ENCODE results near the gene JSRP1.

Gene JSRP1

DNA sequence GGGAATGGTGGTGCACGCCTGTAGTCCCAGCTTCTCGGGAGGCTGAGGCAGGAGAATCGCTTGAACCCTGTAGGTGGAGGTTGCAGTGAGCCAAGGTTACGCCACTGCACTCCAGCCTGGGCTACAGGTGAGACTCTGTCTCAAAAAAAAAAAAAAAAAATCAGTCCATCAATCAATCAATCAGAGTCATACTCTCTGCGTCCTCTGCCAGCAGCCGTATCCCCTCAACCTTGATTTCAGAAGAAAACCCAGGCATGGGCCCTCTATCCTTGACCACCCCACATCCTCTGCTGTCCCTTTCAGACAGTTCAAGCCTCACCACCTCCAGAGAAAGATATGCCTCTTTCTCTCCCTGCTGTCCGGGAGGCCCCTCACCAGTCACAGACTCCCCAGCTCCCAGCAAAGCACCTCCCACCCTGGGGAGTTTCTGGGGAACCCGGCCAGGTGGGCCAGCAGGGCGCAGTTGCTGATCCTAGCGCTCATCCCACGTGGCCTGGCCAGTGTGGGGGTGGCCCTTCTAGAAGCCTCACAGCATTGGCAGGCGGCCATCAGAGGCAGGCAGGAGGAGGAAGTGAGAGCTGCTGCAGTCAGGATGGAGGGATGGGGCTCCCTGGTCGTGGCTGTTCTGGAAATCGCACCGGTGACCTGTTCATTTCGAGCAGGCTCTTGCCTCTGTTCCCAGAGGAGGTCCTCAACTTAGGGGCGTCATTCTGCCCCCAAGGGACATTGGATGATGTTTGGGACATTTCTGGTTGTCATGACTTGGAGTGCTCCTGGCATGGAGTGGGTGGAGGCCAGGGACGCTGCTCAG, 10.2 kb upstream of the JSRP1 start:
- no peak for DNase-seq

DNA sequence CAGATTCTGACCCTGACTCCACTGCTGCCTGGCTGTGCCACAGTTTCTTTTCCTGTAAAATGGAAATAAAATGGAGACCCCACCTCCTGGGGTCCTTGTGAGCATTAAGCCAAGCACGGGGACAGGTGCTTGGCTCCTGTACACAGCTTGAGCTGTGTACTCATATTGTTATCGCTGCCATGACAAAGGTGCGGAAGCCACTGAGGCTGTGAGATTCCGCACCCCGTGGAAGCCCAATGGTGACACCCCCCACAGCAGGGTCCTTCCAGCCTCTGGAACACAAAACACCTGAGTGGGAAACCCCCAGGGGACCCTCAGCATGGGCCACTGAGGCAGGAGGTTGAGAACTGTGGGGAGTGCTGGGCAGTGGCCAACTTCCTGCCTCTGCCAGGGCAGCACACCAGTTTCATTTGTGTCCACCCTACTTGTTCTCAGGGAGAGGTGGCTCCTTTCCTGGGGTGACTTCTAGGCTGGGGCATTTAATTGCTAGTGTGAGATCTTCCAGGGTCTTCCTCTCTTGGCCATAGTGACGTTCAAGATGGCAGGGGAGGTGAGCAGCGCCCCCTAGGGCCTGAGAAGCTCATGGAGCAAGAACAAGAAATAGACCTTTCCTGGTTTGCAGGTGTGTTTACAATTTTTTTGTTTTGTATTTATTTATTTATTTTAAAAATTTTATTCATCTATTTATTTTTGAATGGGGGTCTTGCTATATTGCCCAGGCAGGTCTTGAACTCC, 5.4 kb upstream of the JSRP1 start:
- peak; percentile 85 for DNase-seq

DNA sequence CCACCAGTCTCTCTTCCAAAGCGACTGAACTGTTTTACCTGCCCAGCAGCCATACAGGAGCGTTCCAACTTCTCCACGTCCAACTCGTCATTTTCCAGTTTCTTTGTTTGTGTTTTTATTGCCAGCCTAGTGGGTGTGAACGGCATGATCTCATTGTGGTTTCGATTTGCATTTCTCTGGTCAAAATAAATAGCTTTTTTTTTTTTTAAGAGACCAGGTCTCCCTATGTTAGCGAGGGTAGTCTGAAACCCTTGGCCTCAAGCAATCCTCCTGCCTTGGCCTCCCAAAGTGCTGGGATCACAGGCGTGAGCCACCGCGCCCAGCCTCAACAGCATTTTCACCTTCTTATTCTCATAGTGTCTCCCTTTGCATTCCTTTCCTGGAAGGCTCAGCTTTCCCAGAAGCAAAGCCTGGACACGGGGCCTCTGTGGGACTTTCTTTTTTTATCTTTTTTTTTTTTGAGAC, 4.2 kb upstream of the JSRP1 start:
- no peak for DNase-seq

DNA sequence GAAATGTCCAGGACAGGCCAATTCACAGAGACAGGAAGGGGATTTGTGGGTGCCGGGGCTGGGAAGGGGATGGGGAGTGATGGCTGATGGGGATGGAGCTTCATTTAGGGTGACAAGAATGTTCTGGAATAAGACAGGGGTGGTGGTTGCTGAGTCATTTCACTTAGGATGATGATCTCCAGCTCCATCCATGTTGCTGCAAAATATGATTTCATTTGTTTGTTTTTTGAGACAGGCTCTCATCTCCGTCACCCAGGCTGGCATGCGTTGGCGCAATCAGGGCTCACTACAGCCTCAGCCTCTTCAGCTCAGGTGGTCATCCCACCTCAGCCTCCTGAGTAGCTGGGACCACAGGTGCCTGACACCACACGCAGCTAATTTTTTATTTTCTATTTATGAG, 3.1 kb upstream of the JSRP1 start:
- DNase-seq = no peak

DNA sequence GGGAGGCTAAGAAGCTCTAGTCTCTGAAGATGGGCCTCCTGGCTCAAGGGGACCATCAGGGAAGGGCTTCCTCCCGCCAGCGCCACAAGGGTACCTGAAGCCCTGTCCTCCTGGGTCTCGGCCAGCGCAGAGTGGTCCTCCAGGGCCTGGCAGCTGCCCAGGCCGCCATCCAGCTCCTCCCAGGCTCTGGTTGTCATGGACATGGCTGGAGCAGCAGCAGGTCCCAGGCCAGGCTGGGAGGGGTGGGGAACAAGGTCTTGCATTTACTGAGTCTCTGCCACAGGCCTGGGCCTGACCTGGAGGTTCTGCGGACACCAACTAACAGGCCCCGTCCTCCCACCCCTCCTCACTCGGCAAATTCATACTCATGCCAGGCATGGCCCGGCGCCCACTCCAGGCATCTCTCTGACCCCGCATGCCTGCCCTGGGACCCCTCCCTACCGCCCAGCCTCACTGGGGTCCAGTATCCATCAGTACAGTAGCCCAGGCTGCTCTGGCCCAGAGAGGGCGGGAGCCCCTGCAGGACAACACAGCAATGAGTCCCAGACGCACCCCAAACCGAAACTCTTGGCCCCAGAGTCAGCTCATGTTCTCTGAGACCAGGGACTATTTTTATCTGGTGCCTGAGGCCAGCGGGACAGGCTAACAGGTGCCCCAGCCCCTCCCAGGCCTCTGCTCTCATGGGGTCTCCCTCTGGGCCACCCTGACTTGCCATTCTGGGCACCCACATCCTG, 938 bp downstream of the JSRP1 start:
- no peak for DNase-seq

DNA sequence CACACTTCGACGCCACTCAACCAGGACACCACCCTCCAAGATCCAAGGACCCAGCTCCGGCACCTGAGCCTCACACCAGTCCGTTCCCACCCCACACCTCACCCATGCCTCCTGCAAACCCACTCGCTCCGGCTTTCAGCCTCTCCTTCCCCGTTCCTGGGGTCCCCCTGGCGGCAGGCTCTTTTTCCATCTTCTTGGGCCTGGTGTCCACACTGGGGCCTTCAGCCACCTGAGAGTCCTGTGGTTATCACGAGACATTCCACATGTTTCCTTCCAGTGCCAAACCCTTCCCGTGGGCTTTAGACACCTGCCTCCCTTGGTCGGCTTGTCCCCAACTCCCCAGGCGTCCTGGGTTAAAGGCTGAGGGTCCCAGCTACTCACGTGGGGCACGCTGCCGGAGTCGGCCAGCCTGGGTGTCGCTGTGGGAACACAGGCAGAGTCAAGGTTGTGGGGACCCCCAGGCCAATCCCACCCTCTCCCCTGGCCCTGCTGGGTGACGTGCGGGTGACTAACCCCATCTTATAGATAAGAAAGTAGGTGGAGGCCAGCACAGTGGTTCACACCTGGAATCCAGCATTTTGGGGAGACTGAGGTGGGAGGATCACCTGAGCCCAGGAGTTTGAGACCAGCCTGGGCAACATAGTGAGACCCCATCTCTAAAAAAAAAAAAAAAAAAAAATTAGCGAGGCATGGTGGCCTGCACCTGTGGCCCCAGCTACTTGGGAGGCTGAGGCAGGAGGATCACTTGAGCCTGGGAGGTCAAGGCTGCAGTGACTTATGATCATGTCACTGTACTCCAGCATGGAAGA, 1.9 kb downstream of the JSRP1 start:
- DNase-seq = no peak

DNA sequence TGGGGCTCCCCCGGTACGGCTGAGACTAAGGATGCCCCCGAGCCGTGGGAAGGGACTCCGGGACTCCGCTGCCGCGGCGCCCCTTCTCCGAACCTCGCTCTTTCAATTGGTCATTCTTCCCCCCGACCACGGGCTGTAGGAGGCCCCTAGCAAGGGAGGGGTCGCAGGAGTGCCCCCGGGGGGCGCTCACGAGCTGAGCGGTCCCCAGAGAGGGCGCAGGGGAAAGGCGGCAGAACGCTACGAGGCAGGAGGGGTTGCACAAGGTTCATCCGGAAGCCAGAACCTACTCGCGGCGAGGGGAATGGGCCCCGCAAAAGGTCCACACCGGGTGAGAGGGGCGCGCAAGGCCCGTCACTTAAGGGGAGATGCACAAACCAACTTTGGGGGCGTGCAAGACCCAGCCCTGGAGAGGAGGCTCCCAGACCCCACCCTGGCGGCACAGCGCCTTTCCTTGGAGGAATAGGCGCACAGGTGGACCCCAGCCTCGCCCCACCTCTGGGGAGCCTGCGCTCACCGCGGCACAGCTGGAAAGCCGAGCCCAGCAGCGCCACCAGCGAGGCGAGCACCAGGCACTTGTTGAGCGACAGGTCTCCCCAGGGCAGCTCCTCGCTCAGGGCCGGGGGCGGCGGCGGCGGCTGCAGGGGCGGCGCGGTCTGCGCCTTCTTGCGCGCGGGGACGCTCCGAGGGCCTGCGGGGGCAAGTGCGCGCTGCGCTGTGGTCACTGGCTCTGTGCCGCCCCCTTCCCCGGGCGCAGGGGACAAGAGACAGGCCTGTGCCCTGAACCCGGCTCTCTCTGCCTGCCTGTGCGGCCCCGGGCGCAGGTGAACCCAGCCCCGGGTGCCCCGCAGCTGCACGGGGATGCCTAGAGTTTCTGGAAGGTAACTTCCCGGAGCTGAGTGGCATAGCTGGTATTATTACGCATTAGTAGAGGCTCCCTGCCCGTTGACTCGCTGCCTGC, 2.8 kb downstream of the JSRP1 start:
- peak; percentile 77 for DNase-seq

DNA sequence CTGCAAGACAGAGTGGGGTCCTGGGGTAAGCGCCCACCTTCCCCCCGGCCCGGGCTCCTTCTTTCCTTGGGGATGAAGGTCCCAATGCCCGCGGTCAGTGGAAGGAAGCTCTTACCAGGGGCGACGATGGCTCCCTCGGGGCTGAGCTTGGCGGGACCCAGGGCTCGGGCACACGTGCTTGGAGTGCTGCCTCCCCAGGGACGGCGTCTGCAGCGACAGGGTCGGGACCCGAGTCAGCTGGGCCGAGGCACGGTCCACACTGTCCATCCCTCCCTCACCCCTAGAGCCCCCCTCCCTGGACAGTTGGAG, 3.5 kb downstream of the JSRP1 start:
- no peak for DNase-seq

DNA sequence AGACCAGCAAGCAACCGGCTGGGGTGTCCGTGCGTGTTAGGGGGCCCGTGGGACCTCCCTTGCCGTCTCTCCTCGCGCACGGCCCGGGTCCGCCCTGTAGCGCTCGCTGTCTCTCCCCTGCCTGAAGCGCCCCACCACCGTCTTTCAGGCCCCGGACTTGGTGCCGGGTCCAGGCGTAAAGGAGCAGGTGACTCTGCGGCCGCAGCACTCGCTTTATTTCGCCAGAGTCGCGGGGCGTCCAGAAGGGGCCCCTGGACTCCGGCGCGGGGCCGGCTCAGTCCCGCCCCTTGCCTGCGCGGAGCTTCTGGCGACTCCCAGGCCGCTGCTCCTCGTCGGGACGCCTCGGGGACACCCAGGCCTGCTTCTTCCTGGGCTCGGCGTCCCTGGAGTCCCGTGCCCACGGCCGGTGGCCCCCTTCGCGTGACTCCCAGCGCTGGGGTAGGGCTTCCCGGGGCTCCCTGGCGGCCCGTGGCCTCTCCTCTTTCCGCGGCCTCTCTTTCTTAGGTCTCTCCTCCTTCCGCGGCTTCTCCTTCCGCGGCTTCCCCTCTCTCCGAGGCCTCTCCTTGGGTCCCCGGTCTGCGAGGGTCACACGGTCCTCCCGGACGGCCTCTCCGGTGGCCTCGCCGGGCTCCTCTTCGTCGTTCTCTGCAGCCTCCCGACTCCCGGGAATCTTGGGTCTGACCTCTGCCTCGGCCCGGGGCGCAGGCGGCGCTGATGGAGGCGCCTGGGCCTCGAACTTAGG, 4.0 kb downstream of the JSRP1 start:
- no peak for DNase-seq

DNA sequence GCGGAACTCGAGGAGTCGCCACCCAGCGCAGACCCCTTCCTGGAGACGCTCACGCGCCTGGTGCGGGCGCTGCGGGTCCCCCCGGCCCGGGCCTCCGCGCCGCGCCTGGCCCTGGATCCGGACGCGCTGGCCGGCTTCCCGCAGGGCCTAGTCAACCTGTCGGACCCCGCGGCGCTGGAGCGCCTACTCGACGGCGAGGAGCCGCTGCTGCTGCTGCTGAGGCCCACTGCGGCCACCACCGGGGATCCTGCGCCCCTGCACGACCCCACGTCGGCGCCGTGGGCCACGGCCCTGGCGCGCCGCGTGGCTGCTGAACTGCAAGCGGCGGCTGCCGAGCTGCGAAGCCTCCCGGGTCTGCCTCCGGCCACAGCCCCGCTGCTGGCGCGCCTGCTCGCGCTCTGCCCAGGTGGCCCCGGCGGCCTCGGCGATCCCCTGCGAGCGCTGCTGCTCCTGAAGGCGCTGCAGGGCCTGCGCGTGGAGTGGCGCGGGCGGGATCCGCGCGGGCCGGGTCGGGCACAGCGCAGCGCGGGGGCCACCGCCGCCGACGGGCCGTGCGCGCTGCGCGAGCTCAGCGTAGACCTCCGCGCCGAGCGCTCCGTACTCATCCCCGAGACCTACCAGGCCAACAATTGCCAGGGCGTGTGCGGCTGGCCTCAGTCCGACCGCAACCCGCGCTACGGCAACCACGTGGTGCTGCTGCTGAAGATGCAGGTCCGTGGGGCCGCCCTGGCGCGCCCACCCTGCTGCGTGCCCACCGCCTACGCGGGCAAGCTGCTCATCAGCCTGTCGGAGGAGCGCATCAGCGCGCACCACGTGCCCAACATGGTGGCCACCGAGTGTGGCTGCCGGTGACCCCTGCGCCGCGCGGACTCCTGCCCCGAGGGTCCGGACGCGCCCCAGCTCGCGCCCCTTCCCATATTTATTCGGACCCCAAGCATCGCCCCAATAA, 4.8 kb downstream of the JSRP1 start:
- no peak for DNase-seq

DNA sequence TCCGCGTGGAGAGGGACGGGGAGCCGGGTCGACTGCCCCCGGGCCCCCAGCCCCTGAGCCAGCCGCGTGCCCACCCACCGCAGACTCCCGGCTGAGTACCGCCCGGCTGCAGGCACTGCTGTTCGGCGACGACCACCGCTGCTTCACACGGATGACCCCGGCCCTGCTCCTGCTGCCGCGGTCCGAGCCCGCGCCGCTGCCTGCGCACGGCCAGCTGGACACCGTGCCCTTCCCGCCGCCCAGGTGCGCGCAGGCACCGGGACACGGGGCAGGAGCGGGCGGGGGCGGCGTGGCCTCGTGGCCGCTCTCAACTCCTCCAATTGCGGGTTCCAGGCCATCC, 5.5 kb downstream of the JSRP1 start:
- DNase-seq = no peak

DNA sequence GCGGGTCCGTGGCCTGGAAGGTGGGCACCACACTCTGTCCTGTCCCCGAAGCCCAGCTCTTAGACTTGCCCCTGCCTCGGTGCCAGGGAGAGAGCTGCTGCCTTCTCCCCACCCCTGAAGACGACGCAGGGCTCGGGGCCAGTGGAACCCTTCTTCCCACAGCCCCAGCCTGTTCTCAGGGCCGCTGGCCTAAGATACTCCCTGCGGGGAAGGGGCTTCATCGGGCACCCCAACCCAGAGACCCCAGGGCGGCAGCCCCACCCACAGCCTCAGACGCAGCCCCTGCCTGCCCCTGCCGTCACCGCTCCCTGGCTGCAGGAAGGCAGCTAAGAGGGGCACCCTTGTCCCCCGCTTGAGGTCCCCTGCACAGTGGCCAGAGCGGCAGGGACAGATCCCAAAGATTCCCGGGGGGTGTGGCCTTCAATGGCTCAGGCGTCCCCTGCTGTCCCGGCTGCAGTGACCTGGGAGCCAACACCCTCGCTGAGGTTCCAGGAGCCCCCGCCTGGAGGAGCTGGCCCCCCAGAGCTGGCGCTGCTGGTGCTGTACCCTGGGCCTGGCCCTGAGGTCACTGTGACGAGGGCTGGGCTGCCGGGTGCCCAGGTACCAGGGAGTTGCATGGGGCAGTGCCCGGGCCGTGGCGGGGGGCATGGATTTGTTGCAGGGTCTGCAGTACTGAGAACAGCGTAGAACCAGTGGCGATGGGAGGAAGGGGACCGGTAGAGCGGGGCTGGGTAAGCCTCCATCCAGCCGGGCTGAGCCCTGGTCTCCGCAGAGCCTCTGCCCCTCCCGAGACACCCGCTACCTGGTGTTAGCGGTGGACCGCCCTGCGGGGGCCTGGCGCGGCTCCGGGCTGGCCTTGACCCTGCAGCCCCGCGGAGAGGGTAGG, 6.1 kb downstream of the JSRP1 start:
- no peak for DNase-seq

DNA sequence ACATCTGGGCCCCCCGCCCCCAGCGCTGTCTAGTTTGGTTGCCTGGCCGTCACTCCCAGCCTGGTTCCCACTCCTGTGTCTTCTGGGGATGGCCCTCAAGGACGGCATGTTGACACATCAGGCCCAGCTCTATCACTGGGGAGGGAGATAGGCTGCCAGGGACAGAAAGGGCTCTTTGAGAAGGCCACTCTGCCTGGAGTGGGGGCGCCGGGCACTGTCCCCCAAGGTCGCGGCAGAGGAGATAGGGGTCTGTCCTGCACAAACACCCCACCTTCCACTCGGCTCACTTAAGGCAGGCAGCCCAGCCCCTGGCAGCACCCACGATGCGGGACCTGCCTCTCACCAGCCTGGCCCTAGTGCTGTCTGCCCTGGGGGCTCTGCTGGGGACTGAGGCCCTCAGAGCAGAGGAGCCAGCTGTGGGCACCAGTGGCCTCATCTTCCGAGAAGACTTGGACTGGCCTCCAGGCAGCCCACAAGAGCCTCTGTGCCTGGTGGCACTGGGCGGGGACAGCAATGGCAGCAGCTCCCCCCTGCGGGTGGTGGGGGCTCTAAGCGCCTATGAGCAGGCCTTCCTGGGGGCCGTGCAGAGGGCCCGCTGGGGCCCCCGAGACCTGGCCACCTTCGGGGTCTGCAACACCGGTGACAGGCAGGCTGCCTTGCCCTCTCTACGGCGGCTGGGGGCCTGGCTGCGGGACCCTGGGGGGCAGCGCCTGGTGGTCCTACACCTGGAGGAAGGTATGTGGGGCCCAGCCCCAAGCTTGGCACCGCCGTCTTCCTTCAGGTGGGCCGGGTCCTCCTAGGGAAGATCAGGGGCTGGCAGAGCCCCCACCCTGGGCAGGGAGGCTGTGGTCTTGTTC, 7.0 kb downstream of the JSRP1 start, which contains the start of gene AMH:
Gene AMH, plus strand, starts transcription at position 314 of the 857 bp plus-strand sequence. Its CDS starts 10 bp downstream, at position 324.
- no peak for DNase-seq

DNA sequence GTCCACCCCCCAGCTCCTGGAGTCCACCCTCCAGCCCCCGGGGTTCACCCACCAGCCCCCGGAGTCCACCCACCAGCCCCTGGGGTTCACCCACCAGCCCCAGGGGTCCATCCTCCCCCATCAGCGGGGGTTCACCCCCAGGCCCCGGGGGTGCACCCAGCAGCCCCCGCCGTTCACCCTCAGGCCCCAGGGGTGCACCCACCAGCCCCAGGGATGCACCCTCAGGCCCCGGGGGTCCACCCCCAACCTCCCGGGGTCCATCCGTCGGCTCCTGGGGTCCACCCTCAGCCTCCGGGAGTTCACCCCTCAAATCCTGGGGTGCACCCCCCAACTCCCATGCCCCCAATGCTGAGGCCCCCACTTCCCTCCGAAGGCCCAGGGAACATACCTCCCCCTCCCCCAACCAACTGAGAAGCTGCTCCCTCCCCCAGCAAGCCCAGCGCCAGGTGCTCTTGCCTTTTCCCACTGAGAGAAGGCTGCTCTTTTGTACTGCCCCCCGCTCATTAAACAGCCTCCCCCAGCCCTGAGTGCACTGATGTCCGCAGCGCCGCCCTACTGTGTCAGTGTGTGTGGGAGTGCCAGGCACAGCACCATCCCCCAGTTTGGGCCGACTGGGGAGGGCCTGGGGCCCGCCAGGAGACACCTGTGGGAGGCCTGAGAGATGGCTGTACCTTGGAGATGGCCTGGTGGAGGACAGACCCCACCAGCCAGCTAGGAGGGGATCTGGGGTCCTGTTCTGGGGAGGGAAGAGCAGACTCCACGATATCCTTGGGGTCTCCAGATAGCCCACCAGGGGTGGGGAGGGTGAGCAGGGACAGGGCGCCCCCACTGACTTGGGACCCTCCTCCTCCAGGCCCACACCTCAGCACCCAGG, 7.8 kb downstream of the JSRP1 start:
- DNase-seq = no peak

DNA sequence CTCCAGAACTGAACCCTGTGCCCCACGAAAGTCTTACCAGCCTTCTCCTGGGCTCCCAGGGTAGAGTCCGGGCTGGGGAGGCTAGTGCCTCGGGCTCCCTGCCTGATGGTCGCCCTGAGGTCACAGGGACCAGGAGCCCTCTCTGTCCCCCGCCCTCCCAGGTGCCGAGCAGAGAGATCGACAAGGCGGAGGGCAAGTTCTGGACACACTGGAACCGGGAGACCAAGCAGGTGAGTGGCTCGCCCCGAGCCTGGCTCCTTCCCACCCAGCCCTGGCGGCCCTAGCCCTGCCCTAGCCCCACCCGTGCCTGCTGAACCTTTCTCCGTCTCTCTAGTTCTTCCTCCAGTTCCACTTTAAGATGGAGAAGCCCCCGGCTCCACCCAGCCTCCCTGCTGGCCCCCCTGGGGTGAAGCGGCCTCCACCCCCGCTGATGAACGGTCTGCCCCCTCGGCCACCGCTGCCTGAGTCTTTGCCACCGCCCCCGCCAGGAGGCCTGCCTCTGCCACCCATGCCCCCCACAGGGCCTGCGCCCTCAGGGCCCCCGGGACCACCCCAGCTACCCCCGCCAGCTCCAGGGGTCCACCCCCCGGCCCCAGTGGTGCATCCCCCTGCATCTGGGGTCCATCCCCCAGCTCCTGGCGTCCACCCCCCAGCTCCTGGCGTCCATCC, 8.7 kb downstream of the JSRP1 start:
- no peak for DNase-seq

DNA sequence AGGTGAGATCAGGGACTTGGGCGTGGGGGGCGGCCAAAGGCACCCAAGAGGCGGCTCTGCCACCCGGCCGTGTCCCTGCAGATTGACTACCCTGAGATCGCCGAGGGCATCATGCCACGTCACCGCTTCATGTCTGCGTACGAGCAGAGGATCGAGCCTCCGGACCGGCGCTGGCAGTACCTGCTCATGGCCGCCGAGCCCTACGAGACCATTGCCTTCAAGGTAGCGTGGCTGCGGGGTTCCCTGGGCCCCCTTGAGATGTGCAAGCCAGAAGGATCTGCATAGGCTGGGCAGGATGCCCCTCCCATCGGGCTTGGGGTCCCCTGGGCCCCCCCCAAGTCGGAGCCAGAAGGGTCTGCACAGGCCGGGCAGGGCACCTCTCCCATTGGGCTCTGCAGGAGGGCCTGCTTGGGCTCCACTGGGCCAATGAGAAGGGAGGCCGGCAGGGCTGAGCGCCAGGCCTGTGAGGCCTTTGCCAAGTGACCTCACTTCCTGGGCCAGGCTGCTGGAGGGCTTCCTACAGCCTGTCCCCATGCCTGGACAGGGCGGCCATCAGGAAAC, 9.3 kb downstream of the JSRP1 start:
- no peak for DNase-seq

All from activated effector memory CD4-positive, alpha-beta T cell treated with anti-CD3 and anti-CD28 coated beads, Interleukin-2, amount 50 U/mL, for 16 hours (primary cell).